Erythroblast (primary cell): ENCODE results near the gene ARRDC3.

Experiments used
- DNase-seq, 2 experiments: peaks; one replicate each; lab custom pipeline; 2025; lab: John Stamatoyannopoulos, UW
- GATA1 ChIP-seq: IDR thresholded peaks from 2 replicates; pipeline ENCODE4 v1.6.1; 2011; ENCODE audit warnings: low read depth, mild to moderate bottlenecking, control low read depth, low read length, moderate library complexity
- POLR2A ChIP-seq: IDR thresholded peaks from 2 replicates; pipeline ENCODE4 v1.6.1; 2011; ENCODE audit warnings: mild to moderate bottlenecking, low read length

Gene ARRDC3

DNA sequence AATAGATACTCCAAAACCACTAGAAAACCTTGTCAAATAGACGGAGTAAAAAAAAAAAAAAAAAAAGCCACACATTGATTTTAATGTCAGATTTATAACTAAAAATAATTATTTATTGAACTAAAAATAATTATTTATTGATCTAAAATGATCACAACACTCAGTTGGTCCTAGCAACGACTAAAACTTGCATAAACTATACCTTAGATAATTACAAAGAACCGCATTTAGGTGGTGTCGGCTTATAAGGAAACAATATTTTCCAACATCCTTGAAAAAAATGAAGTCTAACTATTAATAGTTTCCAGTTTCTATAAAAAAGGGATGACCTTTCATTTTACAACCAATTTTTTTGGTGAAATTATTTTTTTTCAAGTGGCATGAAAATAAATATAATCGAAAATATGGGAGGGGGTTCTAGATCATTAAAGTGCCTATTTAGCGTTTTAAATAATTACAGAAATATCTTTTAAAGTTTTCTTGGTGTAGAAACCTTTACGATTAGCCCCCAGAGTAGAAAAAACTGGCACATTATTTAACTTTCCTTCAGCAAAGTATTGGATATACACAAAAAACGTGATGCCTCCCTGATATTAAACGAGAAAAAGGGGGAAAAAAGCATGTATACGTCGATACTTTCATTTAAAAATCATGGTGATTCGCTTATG lies 3.7 kb downstream of the ARRDC3 start:
- TF ChIP-seq GATA1 (no peak), POLR2A (no peak)
- peak; percentile 22 to 62 for DNase-seq

DNA sequence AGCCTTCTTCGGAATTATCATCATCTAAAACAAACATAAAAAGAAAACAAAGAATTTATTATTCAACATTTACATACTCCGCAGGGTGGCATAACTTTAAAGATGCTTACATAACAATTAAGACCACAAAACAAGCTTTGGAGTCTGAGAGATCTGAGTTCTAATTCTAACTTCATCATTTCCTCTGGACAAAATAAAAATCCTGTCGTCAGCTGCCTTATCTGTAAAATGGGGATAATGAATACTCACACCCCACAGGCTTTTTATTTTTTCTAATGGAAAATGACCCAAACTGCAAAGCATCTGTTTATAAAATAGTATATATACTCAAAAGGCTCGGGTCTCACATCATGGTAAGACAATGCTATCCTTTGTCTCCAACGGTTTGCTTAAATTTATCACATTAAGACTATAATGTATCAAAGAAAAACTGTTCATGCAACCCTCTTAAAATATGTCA lies 4.3 kb downstream of the ARRDC3 start:
- TF ChIP-seq GATA1: no peak
- TF ChIP-seq POLR2A: no peak
- peak; percentile 30 to 55 for DNase-seq

DNA sequence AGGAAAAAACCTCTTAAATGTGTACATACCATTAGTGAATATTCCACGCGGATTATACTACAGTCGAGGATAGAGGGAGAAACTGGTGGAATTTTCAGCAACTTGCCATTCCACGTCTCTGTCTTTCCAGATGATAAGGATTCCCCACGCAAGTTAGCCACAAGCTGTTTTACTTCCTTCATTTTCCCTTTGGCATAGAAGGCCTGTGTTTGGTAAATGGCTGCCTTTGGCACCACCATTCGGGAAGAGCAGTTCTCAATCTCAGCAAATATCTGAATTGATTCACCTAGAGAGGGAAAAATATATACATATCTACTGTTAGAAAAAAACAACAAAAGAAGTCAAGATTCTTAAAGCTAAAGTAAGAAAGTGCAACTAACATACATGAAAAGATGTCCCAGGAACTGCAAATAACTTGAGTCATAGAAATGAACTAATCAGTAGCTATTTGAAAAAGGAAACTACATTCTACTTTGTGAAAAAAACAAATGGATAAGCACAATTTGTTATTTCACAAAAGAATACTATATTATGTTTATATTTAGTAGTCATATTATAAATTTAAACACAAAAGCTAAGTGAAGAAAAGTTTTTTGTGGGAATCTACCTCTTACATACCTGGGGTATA lies 8.1 kb downstream of the ARRDC3 start:
- TF ChIP-seq POLR2A: no peak
- no peak for TF ChIP-seq GATA1
- no peak for DNase-seq

DNA sequence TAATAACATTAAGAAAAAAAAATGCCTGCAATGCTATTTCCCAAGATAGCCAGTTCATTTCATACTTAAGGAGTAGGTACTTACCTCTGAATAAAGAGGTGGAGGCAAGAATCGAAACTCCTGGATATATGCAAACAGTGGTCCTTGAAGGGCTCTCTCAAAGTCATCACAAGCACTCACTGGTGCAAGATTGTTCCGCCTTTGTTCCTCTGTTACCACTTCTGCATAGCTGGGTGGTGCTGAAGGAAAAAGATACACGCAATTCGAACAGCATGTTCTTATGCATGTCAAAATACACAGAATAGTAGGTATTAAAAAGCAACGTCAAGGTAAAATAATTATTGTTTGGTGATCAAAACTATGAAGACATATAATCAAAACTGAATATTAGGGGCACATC lies 9.5 kb downstream of the ARRDC3 start:
- no peak for TF ChIP-seq POLR2A
- no peak for TF ChIP-seq GATA1

DNA sequence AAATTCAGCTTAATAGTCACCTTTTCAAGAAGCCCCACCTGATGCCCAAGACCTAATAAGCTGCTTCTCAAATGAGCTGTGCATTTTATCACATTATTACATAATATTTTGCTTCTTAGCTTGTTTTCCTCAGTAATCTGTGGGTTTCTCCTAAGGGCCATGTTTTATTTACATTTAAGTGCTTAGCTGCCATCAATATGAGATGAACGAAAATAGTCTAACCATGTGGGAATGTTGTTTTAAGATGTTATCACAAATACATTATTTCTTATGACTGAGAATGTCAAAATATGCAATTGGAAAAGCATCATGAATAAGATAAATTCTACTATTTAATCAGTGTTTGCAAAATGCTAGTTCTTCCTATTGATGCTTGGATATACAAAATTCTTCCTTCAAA lies 10.1 kb downstream of the ARRDC3 start:
- DNase-seq: no peak
- TF ChIP-seq POLR2A (no peak), GATA1 (no peak)

More for the DNA sequence above, 9.5 kb downstream of the ARRDC3 start:
- DNase-seq: no peak

DNA sequence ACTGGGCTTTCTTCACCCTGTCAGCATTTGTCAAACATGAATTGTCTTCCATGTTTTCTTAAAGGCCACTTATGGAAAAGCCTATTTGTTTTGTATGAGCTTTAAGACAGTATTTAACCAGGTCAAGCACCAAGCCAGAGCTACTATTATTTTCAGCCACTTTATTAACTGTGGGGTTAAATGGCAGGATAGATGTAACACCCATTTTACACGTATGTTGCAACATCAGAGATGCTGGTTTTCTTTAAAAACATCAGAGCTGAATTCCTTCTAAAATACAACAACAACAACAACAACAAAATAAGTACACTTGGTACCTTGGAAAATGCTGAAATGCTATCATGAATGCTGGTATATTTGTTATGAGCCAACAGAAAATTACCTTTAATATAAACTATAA lies 13.6 kb downstream of the ARRDC3 start:
- TF ChIP-seq GATA1: no peak
- no peak for TF ChIP-seq POLR2A

DNA sequence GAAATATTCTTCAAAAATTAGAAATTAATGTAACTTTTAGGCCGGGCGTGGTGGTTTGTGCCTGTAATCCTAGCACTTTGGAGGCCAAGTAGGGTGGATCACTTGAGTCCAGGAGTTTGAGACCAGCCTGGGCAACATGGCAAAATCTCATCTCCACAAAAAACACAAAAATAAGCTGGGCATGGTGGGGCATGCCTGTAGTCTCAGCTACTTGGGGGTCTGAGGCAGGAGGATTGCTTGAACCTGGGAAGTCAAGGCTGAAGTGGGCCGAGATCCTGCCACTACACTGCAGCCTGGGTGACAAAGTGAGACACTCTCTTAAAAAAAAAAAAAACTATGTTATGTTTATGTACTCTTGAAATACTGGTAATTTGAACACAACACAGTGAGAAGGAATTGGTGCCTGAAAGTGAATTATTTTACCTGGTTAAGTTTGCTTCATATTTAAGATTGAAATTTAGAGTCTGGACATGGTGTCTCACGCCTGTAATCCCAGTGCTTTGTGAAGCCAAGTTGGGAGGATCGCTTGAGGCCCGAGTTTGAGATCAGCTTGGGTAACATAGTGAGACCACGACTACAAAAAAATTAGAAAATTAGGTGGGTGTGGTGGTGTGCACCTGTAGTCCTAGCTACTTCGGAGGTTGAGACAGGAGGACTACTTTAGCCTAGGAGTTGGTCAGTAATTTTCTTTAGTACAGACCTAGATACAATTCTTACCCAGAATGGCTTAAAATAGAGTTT lies 15.0 kb downstream of the ARRDC3 start:
- no peak for TF ChIP-seq POLR2A
- TF ChIP-seq GATA1: no peak

More for the DNA sequence above, 13.6 kb downstream of the ARRDC3 start:
- no peak for DNase-seq

DNA sequence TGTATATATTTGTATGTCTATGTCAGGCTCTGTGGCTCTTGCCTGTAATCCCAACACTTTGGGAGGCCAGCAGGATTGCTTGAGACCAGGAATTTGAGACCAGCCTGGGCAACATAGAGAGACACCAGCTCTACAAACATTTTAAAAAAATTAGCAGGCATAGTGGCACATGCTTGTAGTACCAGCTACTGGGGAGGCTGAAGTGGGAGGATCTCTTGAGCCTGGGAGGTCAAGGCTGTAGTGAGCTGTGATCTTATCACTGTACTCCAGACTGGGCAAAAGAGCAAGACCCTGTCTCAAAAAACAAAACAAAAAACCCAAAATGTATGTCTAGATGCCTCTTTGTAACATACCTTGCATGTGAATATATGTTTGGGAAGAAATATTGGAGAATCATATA lies 15.8 kb downstream of the ARRDC3 start:
- peak in 1 of 2 experiments; percentile 13 for DNase-seq
- TF ChIP-seq GATA1 (no peak), POLR2A (no peak)

More for the DNA sequence above, 15.0 kb downstream of the ARRDC3 start:
- DNase-seq: peak in 1 of 2 experiments; percentile 20

DNA sequence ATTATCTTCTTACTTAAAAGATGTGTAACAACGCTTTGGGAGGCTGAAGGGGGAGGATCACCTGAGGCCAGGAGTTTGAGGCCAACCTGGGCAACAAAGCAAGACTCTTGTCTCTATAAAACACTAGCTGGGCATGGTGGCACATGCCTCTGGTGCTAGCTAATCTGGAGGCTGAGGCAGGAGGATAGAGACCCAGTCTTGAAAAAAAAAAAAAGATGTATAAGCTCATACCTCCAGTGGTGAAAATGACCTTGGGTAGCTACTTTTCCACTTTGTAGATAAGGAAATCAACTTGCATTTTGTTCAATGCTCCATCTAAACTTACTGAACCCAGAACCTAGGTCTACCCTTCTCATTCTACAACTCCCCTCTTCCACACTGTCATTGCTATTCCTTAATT lies 16.6 kb downstream of the ARRDC3 start:
- no peak for TF ChIP-seq GATA1
- TF ChIP-seq POLR2A: no peak
- peak in 1 of 2 experiments; percentile 13 for DNase-seq

DNA sequence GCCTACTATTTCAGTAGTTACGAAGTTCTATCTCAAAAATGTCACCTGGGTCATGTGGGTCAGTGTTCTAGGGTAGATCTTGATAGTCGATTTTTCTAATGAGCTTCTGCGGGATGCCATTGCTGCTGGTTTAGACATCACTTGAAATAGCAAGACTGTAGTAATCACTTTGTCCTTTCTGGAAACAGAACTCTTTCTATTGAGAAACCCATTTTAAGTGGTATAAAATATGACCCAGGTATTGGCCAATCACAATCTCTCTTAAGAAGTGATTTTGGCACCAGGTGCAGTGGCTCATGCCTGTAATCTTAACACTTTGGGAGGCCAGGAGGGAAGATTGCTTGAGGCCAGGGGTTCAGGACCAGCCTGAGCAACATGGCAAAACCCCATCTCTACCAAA lies 17.6 kb downstream of the ARRDC3 start:
- DNase-seq: peak in 1 of 2 experiments; percentile 7
- no peak for TF ChIP-seq POLR2A
- no peak for TF ChIP-seq GATA1

DNA sequence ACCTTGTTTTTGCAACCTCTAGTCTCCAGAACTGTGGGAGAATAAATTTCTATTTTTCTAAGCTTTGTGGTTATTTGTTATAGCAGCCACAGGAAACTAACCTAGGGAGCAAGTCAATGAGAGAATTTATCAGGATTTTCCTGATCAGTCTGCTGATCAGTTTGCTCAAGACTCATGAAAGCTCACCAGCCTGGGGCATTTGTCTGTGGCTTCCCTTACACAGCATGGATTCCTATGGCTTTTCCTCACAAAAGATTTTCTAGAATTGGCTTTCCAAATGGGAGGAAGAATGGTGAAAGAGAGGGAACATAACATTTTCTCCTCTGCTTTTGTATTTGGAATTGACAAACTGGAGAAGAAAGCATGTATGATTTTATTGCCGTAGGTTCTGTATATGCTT lies 20.2 kb downstream of the ARRDC3 start:
- TF ChIP-seq GATA1: no peak
- TF ChIP-seq POLR2A: no peak
- DNase-seq: no peak

DNA sequence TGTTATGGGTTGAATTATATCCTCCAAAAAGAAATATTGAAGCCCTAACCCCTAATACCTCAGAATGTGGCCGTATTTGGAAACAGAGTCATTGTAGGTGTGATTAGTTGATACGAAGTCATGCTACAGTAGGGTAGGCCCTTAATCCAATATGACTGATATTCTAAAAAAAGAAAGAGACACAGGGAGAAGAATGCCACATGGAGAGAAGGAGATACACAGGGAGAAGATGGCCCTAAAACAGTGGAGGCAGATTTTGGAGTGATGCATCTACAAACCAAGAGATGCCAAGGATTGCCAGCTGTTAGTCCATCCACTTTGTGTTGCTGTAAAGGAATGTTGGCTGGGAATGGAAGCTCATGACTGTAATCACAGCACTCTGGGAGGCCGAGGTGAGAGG lies 21.3 kb downstream of the ARRDC3 start:
- TF ChIP-seq GATA1 (no peak), POLR2A (no peak)
- no peak for DNase-seq

DNA sequence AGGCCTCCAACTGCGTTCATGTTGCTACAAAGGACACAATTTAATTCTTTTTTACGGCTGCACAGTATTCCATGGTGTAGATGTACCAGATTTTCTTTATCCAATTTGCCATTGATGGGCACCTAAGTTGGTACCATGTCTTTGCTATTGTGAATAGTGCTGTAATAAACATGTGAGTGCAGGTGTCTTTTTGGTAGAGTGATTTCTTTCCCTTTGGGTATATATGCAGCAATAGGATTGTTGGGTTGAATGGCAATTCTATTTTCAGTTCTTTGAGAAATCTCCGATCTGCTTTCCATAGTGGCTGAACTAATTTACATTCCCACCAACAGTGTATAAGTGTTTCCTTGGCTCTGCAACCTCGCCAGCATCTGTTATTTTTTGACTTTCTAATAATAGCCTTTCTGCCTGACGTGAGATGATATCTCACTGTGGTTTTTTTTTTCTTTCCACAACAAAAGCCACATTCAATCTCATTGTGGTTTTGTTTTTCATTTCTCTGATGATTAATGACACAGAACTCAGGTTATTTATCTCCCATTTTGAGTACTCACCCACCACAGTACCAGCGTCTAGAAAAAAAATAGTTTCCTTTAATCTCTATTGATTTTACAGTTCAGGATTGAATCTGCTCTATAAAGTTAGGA lies 21.9 kb downstream of the ARRDC3 start:
- no peak for DNase-seq
- no peak for TF ChIP-seq GATA1
- no peak for TF ChIP-seq POLR2A
